Stimulated activated CD4-positive, alpha-beta T cell treated with anti-CD3 and anti-CD28 coated beads, Interleukin-2, amount 100 ng/mL, for 24 hours (primary cell): ENCODE measurements around the gene CXXC4.

Experiments used
- DNase-seq, 2 donors: peaks; one replicate each; pipeline ENCODE4 v3.0.0-alpha.2; 2020

The CXXC4 gene

GRCh38 chr4:104488151-104488550, 6.5 kb downstream of the CXXC4 start:
- DNase-seq, result no peak

DNA sequence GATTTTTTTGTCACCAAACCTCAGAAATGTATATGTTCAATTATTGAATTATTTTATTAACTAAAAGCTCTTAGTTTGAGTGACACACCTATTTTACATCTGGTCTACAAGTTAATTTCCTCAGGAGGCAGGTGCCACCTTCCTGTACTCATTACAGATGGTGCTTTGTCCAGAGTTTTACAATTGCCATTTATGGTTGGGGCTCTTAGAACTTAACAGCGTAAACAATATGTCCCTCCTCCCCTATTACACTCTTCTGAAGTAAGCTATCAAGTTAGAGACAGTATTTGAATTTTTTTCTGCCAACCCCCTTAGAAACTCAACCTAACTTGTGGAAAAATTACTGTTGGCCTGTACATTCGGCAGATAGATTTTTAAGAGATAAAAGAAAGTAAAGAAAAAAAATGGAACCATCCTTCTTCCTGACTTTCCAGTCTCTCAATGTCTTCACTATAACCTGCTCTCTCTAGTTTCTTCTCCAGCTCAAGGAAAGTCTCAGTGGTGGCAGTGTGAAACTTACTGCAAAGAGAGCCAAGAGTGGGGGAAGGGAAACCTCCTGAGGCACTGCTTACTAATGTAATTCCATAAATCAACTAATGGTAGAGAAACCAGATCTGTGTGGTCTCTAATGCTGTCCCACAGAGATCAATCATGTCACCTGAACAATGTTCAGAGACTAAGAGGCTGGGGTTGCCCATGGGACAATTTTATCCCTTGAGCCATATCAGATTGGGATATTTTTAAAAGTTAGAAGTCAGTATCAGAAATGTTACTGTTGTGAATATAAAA, 7.8 kb downstream of the CXXC4 start:
- no peak for DNase-seq

DNA sequence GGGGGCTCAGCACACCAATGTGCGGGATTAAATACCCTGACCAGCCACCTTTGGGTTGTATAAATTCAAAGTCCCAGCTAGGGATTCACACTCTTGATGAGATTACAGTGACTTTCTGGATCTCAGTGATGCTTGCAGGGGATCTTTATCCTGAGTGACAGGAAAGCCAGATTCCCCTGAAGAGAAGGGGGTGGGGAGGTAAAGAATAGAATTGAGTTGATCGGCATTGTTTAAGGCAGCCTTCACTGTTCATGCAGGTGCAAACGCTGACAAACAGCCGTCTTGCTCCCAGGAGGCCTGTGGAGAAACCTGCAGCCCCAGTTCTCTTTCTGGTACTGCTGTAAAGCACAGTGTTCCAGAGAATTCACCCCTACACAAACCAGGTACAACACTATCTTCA, 19.0 kb downstream of the CXXC4 start:
- DNase-seq, result no peak

GRCh38 chr4:104472766-104473165, 21.9 kb downstream of the CXXC4 start:
- DNase-seq, result no peak

DNA sequence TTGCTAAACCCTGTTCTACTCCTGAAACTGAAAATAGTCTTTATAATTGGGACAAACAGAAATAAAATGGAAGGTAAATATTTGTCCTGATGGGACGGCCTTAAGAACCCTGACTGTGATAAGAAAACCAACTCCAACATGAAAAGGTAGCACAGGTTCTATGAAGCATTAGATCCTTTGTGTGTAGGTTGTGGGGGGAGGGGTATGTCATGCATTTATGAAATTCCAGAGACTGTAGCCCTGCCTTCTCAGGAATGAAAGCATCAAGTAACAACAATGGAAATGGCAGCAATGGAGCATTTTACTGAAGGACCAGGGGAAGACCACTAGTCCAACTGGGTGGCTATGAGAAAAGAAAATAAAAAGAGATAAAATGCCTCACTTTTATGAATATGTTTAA, 23.9 kb downstream of the CXXC4 start:
- DNase-seq, result no peak

DNA sequence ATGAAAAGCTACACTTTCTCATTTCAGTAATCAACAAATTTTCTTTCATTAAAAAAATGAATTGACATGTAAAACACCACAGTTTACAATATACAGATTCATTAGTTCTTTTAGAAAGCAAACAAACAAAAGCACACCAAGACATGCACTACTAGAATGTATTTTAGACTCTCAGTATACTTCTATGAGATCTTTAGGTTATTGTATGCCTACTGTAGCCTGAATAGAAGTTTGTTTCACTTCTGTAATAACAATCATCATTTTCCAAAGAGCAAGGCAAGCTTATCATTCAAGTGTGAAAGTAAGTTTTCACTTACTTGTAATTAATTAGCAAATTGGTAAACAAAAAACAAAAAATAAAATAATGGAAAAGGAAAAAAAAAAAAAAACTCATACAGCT, 24.9 kb downstream of the CXXC4 start:
- DNase-seq, result no peak

GRCh38 chr4:104465619-104466018, 29.1 kb downstream of the CXXC4 start:
- no peak for DNase-seq

- DNase-seq, result no peak
These were observed 29.5 kb downstream of the CXXC4 start for GRCh38 chr4:104465201-104465600.

DNA sequence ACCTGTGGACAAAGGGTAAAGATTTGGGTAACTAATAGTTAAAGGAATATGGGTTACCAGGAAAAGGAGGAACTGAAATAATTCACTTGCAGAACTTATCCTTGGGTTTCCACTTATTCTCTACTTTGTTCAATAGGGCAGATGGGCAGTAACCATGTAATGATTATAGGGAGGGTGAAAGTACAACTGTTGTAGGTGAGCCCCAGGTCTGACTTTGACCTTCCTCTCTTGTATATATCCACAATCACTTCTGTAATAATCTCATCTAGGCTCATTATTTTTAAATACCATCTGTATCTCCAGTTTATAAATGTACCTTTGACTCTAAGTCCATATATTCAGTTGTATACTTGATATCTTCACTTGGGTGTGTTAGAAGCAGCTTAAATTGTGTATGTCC, 32.1 kb downstream of the CXXC4 start:
- DNase-seq, result no peak

DNA sequence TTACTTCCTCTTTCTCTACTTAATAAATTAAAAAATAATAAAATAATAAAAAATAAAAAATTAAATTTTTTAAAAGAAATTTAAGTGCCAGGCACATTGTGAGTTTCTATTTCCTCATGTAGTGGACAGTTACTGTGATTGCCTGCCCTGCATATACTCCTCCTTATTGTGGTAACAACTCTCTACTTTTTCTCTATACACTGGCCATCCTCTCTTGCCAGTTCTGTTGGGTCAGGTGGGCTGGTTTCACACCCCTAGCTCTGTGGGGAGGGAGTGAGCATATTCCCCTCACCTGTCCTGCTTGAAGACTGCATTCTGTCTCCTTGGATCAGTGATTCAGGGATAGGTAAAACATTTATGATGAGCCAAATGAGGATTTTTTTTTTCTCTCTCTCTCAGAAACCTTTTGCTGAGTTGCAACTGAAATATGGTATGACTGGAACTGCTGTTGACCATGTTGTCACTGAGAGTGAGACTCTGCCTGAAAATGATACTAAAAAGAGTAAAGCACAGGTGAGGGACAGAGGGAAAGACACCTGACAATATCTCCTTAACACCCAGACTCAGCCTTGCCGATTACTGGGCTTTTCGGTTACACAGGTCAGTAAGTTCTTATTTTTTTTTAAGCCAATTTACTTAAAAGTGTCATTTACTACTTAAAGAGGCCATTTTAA, 37.2 kb downstream of the CXXC4 start:
- DNase-seq, result no peak

DNA sequence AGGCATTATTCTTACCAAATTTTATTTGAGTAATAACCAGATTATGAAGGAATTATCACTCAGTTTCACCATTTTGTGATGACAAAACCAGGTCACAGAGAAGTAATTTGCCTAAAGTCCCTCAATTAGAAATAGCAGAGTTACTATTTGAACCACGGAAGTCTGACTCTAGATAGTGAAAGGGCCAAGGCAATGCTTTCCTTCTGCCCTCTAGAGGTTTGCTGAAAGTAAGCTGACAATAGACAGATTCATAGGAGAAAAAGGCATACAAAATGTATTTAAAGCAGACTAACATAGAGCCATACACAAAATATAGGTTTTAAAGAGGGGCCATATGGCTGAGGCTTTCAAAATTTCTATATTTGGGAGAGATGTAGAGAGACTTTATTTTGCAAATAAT, 43.1 kb downstream of the CXXC4 start:
- DNase-seq, result no peak

DNA sequence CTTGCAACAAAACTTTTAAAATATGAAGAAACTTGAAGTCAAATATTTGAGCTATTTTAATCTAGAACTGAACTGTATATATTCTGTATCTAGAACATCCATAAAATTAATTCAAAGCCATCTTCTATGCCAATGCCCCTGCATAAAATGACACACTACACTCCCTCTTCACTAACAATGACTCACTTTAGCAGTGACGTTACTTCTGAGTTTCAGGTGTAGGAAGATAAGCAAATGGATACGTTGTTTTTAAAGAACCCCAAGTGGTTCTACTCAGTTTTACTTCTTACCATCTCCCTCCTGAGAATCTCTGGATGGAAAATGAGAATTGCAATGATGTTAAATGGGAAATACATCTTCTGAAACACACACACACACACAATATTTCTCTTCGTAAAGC, 45.2 kb downstream of the CXXC4 start:
- DNase-seq, result no peak

- DNase-seq, result no peak
These were observed 47.4 kb downstream of the CXXC4 start for GRCh38 chr4:104447294-104447693.

- DNase-seq, result no peak
These were observed 48.0 kb downstream of the CXXC4 start for GRCh38 chr4:104446431-104447278.

DNA sequence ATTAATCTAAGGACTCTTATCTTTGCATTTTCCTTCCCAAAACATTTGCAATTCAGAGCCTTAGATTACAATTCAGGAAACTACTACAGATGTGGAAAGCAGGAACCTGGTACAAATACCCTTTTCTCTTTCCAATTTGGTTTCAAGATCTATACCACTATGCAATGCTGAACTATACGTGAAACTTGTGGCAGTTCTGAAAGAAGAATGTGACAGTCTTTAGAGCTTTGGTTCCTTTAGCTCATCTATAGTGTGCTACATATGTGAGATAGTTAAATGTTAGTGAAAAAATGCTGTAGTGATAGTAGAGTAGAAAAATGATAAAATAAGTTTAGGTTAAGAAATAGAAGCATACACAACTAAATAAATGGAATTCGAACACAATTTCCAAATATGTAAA, 50.0 kb downstream of the CXXC4 start:
- DNase-seq, result no peak

- DNase-seq, result no peak
These were observed 58.2 kb downstream of the CXXC4 start for GRCh38 chr4:104436542-104436941.

GRCh38 chr4:104429150-104429741, 65.4 kb downstream of the CXXC4 start:
- no peak for DNase-seq

- DNase-seq, result no peak
These were observed 68.7 kb downstream of the CXXC4 start for GRCh38 chr4:104425948-104426347.

DNA sequence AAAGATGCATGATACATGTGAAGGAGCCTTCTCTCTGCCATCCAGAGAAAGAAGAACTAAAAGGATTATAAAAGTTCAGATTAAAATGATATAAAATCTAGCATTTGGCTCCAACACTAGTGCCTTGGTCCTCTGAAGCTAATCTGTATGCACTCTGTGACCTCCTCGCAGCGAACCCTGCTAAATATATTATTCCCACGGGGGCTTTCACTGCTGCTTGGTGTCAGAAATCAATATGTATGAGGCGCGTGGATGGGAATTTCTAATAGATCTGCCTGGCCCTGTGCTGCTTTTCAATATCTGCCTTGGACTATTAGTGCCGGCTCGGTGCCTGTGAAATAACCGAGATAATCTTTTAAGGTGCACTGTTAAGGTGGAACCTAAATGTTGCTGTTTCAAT, 69.7 kb downstream of the CXXC4 start:
- DNase-seq, result no peak

DNA sequence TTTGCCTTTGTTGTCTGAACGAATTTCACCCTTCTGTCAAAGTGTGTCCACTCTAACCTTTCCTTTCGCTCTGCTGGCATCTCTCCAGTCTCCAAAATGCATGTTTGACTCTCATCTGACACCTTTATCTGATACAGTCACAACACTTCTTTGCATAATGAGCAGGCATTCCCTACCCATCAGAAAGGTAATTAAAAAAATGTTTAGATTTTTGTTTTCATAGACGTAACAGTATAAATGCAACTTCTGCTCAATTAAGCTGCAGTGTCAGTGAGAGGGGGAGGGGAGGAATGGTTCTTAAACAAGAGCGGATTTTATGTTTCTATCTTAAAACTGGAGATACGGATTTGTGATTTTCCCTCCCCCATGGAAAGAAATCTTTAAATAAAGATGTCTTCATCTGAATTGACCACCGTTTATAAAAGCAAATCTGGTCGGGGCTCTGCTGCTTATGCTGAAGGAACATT, 70.2 kb downstream of the CXXC4 start:
- DNase-seq, result no peak

DNA sequence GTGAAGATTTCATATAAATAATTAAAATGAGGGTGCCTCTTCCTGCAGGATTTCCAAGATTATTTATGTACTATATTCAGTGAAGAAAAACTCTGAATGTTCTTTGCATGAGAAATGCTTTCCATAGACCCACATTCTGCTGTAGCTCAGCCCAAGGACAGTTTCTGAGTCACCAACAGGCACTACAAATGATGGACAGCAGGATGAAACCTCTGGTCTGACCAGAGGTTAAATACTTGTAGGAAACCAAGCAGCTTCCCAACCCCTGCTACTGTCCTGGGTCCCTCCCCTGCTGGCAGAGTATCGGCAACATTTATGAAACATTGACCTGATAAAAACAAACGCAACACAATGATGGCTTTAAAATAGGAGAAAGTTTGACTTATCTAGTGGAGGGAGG, 73.1 kb downstream of the CXXC4 start:
- no peak for DNase-seq

DNA sequence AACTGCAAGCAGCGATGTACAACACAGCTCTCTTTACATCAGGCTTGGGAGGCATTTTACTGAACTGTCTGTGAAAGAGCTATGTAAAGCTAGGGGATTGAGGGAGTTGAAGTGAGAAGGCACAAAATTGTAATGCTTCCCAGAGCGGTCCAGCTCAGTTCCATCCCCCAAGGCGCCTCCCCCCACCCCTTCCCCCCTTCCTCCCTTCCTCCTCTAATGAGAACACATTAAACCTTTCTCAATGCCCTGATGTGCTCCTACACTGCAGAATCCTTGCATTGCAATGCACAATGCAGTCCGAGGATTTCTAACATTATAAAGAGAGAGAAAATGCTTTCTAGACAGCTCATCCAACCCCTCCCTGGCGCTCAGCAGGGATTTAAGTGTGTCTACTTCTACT, 73.9 kb downstream of the CXXC4 start:
- no peak for DNase-seq
